Medulla oblongata (tissue), 1 donor: ENCODE results near the gene SSC4D.
"Not testable (repeated sequence)": the region's sequence is repeated elsewhere in the genome, so short reads cannot be mapped to it uniquely, and the experiment has no call there.

Experiments
- DNase-seq: peaks from one replicate; pipeline ENCODE4 v3.0.0-alpha.2; 2015; ENCODE audit errors: extremely low spot score

SSC4D gene

DNA sequence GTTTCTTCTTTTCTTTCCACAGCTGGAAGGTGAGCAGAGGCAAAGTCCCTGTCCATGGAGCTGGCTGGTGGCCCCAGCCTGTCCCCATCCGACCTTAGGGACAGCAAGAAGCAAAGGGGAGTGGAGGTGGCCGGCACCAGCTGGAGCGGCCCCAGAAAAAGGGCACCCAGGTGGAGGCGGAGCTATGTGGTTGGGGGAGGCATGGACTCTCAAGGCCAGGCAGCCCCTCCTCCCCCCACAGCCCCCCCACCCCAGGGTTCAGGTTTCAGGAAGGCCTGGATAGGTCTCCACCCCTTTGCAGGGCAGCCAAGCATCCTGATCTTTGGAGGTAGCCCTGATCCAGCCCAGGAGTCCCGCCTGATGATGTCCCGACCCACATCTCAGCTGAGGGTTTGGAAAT, at the start of gene SSC4D:
Gene SSC4D (minus strand): TSS at position 161 of the 400 bp plus-strand sequence. CDS start 5,258 bp downstream, outside the sequence.
- no peak for DNase-seq

DNA sequence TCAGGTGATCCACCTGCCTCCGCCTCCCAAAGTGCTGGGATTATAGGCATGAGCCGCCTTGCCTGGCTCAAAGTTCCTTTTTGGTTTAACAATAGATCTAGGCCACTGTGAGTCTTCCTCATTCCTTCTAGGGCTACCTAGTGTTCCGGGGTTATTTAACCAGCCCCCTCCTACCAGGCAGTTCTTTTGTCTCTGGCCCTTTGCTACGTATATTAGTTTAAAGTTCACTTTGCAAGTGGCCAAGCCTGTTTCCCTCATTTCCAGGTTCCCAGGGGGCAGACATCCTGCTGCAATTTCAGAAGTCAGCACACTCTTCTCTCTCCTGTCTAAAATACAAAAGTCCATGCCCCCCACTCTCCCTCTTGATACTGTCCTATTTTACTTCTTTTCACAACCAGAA, 49.0 kb upstream of the SSC4D start:
- not testable (repeated sequence) for DNase-seq

DNA sequence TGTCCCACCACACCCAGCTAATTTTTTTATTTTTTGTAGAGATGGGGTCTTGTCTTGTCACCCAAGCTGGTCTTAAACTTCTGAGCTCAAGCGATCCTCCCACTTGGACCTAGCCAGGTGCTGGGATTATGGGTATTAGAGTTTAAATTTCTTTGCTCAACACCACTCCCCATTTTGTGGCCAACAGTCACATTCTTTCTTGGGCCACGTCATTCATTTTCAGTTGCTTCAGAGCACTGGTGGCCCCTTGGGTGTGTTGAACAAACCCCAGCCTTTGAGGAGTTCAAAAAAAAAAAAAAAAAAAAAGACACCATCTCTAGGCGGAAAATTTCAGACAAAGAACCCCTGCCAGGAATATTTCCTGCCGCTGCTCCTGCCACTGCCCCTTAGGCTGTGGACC, 47.5 kb upstream of the SSC4D start:
- not testable (repeated sequence) for DNase-seq

DNA sequence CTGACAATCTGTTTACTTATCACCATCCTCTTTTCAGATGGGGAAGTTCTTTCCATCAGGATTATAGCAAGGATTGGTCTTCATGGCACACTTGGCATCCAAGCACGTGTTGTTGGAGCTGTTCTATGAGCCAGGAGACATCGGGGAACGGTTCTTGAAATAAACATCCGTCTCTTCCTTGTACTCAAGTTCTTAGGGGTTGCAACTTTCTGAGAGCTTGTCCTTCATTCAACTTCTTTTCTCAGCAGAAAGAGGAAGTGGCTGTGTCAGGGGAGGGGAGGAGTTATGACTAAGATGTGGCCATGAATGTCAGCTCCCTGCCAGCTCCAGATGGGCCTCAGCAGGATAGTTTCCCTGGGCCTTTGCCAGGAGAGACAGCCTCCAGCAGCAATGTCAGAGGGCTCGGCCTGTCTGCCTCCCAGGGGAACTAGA, 36.1 kb upstream of the SSC4D start:
- DNase-seq, result peak; percentile 38

DNA sequence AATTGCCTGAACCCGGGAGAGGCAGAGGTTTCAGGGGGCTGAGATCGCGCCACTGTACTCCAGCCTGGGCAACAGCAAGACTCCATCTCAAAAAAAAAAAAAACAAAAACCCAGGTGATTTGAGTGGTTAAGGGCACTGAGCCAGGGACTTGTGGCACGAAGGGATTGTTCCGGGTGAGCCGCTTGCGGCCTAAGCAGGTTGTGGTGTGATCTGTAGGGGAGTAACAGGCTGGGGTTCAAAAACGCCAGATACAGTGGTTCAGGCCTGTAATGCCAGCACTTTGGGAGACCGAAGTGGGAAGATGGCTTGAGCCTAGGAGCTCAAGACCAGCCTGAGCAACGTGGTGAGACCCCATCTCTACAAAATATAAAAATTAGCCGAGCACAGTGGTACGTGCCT, 34.3 kb upstream of the SSC4D start:
- DNase-seq, result not testable (repeated sequence)

DNA sequence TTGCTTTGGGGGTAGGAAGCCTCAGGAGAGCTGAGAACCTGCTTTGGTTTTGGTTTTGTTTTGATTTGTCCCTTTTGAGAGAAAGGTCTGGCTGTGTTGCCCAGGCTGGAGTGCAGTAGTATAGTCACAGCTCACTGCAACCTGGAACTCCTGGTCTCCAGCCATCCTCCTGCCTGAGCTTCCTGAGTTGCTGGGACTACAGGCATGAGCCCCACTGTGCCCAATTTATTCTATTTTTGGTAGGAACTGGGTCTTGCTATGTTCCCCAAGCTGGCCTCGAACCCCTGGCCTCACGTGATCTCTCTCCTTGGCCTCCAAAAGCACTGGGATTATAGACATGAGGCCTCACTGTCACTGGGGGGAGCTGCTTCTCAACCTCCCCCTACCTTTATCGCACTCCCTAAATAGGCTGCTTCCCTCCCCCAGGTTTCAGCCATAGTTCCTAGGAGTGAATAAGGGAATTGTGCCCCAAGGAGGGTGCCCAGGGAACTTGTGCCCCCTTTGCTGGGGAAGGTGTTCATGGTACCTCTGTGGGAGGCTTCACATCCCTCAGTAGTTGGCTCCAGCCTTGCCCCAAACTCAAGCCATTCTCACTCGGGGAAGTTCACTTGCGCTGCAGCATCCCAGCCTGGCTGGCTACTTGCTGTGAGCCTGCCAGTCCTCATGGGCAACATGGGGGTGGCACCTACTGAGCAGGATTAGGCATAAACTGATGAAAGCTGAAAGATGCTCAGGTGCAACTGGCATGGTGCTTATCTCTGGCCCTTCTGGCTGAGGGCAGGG, 33.4 kb upstream of the SSC4D start:
- not testable (repeated sequence) for DNase-seq

DNA sequence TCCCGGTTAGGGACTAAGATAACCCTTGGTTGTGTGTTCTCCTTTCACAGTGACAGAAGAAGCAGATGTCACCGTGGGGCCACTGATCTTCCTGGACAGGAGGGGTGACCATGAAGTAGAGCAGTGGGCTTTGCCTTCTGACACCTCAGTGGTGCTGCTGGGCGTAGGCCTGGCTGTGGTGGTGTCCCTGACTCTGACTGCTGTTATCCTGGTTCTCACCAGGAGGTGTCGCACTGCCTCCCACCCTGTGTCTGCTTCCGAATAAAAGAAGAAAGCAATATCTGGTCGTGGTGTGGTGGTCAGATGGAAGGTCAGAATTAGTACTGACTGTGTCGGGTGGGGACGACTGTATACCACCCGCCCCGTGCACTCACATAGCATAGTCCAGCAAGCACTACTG, 32.3 kb upstream of the SSC4D start:
- not testable (repeated sequence) for DNase-seq

DNA sequence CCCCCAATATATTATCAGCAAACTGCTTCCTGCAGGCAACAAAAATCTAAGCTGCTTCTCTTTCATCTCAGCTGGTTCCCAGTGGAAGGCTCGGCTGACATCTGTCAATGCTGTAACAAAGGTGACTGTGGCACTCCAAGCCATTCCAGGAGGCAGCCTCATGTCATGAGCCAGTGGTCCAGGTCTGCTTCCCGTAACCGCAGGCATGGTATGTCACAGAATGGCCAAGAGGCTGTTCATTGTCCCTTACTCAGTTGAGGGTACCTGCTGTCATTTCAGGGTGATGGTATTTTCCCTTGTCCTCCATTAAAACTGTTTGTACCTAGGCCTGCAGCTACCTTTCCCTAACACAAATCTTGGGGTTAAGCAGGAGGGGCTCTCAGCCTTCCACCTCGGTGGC, 30.9 kb upstream of the SSC4D start:
- DNase-seq, result not testable (repeated sequence)

DNA sequence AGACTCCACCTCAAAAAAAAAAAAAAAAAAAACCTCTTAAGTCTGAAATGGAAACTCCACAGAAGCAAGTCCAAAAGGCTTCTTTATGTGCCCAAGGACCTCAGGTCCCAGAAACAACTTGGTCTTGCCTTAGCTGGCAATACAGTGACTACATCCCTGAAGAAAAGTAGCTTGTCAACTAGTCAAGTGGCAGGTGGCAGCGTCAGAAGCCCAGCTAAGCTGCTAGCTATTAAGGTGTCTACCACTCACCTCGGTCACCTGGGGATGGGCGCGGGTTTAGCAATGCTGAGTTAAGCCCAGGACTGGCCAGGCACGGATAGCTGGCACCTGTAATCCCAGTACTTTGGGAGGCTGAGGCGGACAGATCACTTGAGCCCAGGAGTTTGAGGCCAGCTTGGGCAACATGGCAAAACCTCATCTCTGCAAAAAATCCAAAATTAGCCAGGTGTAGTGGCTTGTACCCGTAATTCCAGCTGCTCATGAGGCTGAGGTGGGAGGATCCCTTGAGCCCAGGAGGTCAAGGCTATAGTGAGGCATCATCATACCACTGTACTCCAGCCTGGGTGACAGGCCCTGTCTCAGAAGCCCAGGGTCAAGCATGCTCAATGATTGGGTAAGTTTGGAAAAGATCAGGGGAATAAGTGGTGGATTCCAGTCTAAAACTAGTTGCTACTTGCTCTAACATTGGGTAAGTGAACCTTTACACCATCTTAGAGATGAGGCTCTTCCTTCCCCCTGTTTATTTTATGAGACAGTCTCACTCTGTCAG, 29.8 kb upstream of the SSC4D start:
- DNase-seq, result not testable (repeated sequence)

DNA sequence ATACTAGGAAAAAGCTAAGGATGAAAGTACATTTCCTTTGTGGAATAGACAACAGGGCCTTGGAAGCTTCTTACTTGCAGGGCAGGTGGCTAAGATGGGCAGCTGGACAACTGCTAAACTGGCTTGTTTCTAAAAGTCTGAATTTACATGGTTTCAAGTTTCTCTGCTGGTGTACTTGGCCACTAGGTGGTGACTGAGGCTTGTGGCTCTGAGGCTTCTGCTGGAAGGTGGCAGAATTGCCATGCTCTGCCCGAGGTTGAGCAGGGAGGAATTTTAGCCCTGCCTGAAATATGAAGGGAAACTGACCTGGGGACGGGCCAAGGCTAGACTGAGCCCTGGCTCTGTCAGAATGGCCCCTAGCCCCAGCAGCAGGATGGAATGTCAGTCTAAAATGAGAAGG, 28.4 kb upstream of the SSC4D start:
- peak; percentile 76 for DNase-seq

DNA sequence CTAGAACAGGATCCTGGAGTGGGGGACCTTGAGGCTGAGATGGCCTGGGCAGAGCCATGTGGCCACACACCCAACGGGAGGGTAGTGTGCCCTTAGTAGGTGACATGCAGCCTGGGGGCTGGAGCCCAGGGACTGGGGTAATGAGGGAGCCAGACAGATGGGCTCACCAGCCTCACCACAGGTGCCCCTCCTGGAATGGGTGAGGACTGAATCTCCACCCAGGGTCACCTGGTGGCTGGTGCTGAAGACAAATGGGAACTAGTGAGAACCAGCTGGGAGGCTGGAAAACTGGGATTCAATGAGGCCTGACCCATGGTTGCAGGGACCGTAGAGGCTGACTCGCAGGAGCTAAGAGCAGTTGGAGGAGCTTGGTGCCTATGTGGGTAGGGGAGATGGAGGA, 21.3 kb upstream of the SSC4D start:
- no peak for DNase-seq

DNA sequence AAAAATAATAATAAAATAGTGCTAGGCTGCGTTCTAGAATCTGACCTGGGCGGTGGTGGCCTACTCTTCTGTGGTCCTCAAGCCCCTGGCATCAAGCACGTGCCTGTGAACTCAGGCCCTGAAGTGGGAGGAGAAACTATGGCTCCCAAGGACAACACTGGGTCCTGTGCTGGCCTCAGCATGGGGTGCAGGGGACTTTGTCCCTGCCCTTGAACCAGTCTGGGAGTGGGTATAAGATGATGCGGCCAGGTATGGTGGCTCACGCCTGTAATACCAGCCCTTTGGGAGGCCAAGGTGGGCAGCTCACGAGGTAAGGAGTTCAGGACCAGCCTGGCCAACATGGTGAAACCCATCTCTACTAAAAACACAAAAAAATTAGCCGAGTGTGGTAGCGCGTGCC, 20.7 kb upstream of the SSC4D start:
- no peak for DNase-seq

DNA sequence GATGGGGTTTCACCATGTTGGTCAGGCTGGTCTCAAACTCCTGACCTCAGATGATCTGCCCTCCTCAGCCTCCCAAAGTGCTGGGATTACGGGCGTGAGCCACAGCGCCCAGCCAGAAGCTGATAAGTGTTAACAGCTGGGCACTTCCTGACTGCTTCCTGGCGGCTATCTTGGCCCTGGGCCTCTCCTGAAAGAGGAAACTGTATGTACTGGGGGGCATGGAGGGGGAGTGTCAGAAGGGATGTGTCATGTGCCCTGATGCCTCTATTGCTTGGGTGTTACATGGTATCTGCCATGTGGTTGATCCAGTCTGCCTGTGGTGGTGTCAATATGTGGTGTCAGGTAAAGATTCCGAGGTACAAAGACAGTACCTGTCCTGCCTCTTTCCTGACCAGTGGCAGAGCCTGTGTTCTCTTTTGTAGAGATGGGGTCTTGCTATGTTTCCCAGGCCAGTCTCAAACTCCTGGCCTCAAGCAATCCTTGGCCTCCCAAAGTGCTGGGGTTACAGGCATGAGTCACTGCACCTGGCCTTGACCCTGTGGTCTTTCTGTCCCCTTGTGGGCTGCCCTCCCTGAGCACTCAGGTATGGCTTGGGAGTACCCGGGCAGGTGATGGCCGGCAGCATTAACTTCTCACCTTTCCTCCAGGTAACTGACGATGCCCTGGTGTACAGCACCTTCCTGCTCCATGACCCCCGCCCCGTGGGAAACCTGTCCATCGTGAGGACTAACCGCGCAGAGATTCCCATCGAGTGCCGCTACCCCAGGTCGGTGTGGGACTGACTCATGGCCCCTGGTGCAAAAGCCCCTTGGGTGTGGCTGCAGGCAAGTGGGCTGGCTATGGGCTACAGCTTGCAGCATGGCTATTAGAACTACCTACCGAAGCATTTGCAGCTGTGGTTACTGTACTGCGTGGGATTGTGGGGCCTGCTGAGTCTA, 19.6 kb upstream of the SSC4D start:
- DNase-seq, result peak; percentile 45

DNA sequence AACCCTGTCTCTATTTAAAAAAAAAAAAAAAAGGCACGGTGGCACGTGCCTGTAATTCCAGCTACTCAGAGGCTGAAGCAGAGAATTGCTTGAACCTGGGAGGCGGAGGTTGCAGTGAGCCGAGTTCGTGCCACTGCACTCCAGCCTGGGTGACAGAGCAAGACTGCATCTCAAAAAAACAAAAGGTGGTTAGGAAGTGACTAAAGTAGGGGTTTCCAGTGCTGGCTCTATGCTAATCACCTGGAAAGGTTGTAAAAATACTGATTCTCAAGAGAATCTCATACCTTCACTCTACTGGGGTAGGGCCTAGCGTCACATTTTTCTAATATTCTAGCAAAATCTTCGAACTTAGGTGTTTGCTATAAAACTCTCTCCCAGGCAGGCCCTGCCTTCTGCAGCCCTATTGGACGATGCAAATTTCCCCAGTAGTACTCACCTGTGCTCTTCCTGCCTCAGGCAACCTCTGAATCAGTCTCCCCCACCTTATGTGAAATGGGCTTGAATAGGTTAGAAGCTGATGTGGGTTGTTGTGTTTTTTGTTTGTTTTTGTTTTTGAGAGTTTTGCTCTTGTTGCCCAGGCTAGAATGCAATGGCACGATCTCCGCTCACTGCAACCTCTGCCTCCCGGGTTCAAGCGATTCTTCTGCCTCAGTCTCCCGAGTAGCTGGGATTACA, 18.8 kb upstream of the SSC4D start:
- DNase-seq, result no peak

DNA sequence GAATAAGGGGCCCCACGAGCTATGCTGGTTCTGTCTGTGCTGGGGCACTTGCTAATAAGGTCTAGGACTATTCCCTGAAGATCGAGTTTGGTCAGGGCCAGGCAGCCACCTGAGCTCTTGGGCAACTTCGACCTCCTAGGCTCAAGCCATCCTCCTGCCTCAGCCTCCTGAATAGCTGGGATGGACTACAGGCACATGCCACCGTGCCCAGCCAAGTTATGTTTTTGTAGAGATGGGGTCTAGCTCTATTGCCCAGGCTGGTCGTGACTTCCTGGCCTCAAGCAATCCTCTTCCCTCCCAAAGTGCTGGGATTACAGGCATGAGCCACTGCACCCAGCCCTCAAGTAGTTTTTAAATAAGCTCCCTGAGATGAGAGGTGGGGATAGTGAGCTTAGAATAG, 18.1 kb upstream of the SSC4D start:
- no peak for DNase-seq

DNA sequence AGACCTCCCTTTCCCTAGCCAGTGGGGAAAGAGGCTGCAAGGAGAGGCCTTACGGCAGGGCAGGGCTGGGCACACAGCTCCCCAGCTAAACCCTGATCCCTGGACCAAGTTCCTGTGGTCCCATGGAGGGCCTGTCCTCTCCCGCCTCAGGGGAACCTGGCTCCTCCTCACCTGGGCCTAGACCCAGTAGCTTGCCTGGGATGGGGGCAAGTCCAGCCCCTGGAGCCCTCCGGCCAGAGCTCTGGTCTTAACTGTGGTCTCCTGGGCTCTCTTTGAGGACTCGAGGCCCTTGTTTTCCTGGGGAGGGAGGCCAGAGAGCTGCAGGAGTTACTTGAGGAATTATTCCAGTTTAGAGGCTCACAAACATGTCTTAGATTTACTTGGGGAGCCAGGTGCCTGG, 16.7 kb upstream of the SSC4D start:
- no peak for DNase-seq

DNA sequence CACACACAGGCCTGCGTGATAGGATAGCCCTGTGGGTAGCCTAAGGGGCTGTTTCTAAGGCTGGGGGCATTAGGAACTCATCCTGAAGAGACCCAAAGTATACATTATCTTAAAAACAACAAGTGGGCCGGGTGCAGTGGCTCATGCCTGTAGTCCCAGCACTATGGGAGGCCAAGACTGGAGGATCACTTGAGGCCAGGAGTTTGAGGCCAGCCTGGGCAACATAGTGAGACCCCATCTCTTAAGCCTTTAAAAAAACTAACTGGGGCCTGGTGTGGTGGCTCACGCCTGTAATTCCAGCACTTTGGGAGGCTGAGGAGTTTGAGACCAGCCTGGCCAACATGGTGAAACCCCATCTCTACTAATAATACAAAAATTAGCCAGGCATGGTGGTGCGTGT, 16.1 kb upstream of the SSC4D start:
- not testable (repeated sequence) for DNase-seq

DNA sequence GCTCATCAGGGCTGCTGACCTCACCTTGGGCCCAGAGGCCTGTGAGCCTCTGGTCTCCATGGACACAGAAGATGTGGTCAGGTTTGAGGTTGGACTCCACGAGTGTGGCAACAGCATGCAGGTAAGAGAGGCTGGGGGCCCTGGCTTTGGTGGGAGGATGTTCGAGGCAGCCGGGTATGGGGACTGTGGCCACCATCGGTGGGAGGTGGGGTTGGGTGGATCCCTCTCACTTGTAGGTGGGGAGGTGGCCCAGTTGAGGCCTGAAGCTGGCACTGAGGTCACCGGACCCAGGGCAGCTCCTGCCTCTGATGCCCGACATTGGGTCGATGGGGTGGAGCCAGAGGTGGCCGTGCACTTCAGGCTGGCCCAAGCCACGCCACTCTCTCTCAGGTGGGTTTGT, 15.7 kb upstream of the SSC4D start:
- DNase-seq, result no peak

DNA sequence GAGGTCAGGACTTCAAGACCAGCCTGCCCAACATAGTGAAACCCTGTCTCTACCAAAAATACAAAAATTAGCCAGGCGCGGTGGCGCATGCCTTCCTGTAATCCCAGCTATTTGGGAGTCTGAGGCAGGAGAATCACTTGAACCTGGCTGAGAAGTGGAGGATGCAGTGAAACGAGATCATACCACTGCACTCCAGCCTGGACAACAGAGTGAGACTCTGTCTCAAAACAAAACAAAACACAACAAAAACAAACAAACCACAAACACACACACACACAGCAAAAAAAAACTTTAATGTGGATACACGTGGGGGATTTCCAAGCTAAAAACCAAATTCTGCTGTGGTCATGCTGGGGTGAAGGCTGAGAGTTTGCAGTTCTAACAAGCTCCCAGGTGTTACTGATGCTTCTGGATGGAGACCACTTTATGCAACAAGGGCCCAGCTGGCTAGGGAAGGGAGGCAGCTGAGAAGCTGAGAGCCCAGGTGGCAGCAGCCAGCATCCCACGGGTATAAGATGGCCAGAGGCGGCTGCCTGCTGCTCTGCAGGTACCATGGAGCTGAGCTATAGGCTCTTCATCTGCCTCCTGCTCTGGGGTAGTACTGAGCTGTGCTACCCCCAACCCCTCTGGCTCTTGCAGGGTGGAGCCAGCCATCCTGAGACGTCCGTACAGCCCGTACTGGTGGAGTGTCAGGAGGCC, 15.1 kb upstream of the SSC4D start, which contains the start of gene ZP3:
Gene ZP3 (plus strand): TSS at position 538 of the 699 bp plus-strand sequence. CDS start 15 bp downstream, at position 553.
- no peak for DNase-seq

DNA sequence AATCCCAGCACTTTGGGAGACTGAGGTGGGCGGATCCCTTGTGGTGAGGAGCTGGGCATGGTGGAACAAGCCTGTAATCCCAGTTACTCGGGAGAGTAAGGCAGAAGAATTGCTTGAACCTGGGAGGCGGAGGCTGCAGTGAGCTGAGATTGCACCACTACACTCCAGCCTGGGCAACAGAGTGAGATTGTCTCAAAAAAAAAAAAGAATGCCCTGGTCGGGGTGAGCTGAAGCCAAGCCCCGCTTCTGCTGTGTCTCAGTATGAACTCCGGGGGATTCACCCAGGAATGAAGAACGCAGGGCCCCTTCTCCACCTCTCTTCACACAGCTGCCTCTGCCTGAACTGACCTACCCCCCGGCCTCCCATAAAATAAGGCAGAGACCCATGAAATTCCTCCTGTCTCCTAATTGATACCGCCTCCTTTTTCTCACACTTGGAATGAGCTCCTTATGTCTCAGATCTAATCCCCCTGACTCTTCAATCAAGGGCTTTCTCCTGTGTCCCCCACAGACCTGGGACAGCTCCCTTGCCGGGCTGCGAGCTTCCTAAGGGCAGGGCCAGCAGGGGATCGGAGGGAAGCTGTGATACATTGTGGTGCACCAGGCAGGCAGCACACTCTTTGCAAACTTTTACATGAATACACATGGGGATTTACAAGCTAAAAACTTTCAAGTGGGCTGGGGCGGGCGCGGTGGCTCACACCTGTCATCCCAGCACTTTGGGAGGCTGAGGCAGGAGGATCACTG, 14.3 kb upstream of the SSC4D start:
- DNase-seq, result no peak
